ENCODE data around the gene SLC25A45. TPM values are rescaled to one million over a fixed set of nuclear protein-coding genes. Genes with fewer than 3 reads are reported as not detected.

Gene SLC25A45
- total RNA-seq, 1 donor from 2014 or later: 4.6 TPM

GRCh38 chr11:65325435-65325834 is 57.0 kb downstream of the SLC25A45 start:
- no peak for DNase-seq (ENCODE audit: low read depth)

Other genes with a start within 250 kb of the SLC25A45 start
- 25.1 and 29.2 TPM in 2 replicates for gene SYVN1, start 248.1 kb downstream of the SLC25A45 start, total RNA-seq
- not detected in 2 replicates for gene SPDYC, start 212.4 kb downstream of the SLC25A45 start, total RNA-seq
- 130 and 149 TPM in 2 replicates for gene CAPN1, start 200.7 kb downstream of the SLC25A45 start, total RNA-seq
- 3.2 and 4.5 TPM in 2 replicates for gene POLA2, start 120.7 kb downstream of the SLC25A45 start, total RNA-seq
- gene CDC42EP2, start 67.8 kb downstream of the SLC25A45 start, total RNA-seq: 45.1 and 47.2 TPM in 2 replicates
- 35.0 and 37.1 TPM in 2 replicates for gene DPF2, start 48.8 kb downstream of the SLC25A45 start, total RNA-seq
- gene TIGD3, start 27.9 kb downstream of the SLC25A45 start, total RNA-seq: 0.72 and 0.73 TPM in 2 replicates
- 36.2 and 49.1 TPM in 2 replicates for gene FRMD8, start 4.0 kb upstream of the SLC25A45 start, total RNA-seq
- 109 and 172 TPM in 2 replicates for gene NEAT1, start 40.2 kb upstream of the SLC25A45 start, total RNA-seq
- gene MALAT1, start 116.4 kb upstream of the SLC25A45 start, total RNA-seq: 5,859 and 8,069 TPM in 2 replicates
- 84.4 and 128 TPM in 2 replicates for gene SCYL1, start 142.4 kb upstream of the SLC25A45 start, total RNA-seq
- 26.4 and 27.5 TPM in 2 replicates for gene LTBP3, start 175.7 kb upstream of the SLC25A45 start, total RNA-seq
- gene ZNRD2, start 187.8 kb upstream of the SLC25A45 start, total RNA-seq: 41.4 and 42.4 TPM in 2 replicates
- gene FAM89B, start 189.9 kb upstream of the SLC25A45 start, total RNA-seq: 91.7 and 116 TPM in 2 replicates
- gene EHBP1L1, start 193.4 kb upstream of the SLC25A45 start, total RNA-seq: 591 and 791 TPM in 2 replicates
- gene KCNK7, start 213.2 kb upstream of the SLC25A45 start, total RNA-seq: not detected in 2 replicates
- gene MAP3K11, start 231.6 kb upstream of the SLC25A45 start, total RNA-seq: 30.9 and 32.7 TPM in 2 replicates
- 21.6 and 25.2 TPM in 2 replicates for gene PCNX3, start 233.1 kb upstream of the SLC25A45 start, total RNA-seq